Heart right ventricle (tissue), 16 donors: Measurements from ENCODE around the gene HNF4A. TPM values are rescaled to one million over a fixed set of nuclear protein-coding genes. Genes with fewer than 3 reads are reported as not detected.

Experiments used
- ATAC-seq, 8 donors: fragments of 200-7000 bp; cut with Tn5 transposase; one replicate each; pipeline ENCODE4 v1.9.1; 2020; ENCODE audit warnings: mild to moderate bottlenecking in 8 of 8, moderate library complexity in 8 of 8, moderate number of reproducible peaks in 1 of 8
- DNase-seq, 2 donors: peaks; one replicate each; pipeline ENCODE4 v3.0.0-alpha.2; 2020
- H3K27ac ChIP-seq, 10 donors: fragments of 200-600 bp; sonication (generic) in 2 of 10; one replicate each; pipeline versions ENCODE4 v1.5.0 to v1.8.0; 2020 to 2022; ENCODE audit warnings: mild to moderate bottlenecking in 3 of 10
- H3K27me3 ChIP-seq, 7 donors: fragments of 200-600 bp; one replicate each; pipeline ENCODE4 v1.8.0; 2021 to 2022; ENCODE audit warnings: mild to moderate bottlenecking in 2 of 7
- H3K36me3 ChIP-seq, 9 donors: fragments of 200-600 bp; sonication (generic) in 1 of 9; one replicate each; pipeline versions ENCODE4 v1.5.0 to v1.8.0; 2020 to 2022; ENCODE audit warnings: mild to moderate bottlenecking in 2 of 9
- H3K4me1 ChIP-seq, 9 donors: fragments of 200-600 bp; sonication (generic) in 1 of 9; one replicate each; pipeline versions ENCODE4 v1.5.0 to v1.8.0; 2020 to 2022; ENCODE audit warnings: mild to moderate bottlenecking in 4 of 9
- H3K4me3 ChIP-seq, 10 donors: fragments of 200-600 bp; sonication (generic) in 2 of 10; one replicate each; pipeline versions ENCODE4 v1.5.0 to v1.8.0; 2020 to 2022; ENCODE audit warnings: mild to moderate bottlenecking in 7 of 10, moderate library complexity in 2 of 10
- H3K9me3 ChIP-seq, 11 donors: fragments of 200-600 bp in 10 of 11; sonication (generic) in 2 of 11; one replicate each; pipeline versions ENCODE4 v1.5.0 to v1.8.0; 2013 to 2022; ENCODE audit warnings: mild to moderate bottlenecking in 2 of 11, control low read depth in 1 of 11, moderate library complexity in 1 of 11
- CTCF ChIP-seq, 9 donors: fragments of 200-600 bp; sonication (generic) in 2 of 9; IDR thresholded peaks; one replicate each; pipeline versions ENCODE4 v1.5.0 to v1.8.0; 2021 to 2022; ENCODE audit warnings: antibody characterized with exemption in 9 of 9, mild to moderate bottlenecking in 5 of 9, moderate library complexity in 1 of 9
- WGBS, 2 donors: extraction: QIAGEN DNeasy Blood & Tissue Kit; methylation state at CpG; one replicate each; pipeline ENCODE4 v1.1.7; 2013; ENCODE audit warnings: inconsistent platforms in 1 of 2; 5-methylcytosine and 5-hydroxymethylcytosine counted together
- intact Hi-C, 10 donors: fragments of 100-400 bp; cut with DNase I; formaldehyde crosslinking; loops; one replicate each; pipeline versions ENCODE4 v1.11.1 to v1.14.2; 2022
- polyA plus RNA-seq, 2 donors: library from polyadenylated mRNA; stranded (reverse); fragments of 200-250 nt; gene quantifications; one replicate each; pipeline ENCODE4 v1.2.3, GENCODE V29; 2013
- total RNA-seq, 10 donors: library from RNA; stranded (reverse); fragmentation: NEBNext Ultra II Directional in 3 of 10; extraction: Animal tissue kit (Norgen Biotek cat#: 25700) in 3 of 10; gene quantifications; one replicate each; pipeline versions ENCODE4 v1.2.1 to v1.2.4, GENCODE V29; 2021 to 2023
- donor health status: Arrhythmogenic right ventricular cardiomyopathy.
- donor health status: ischemic (EF 13 %, LVEDD 7.1; RV severe dilation, severe dysfunction).
- donor health status: healthy with polysubstance abuse.
- donor health status: DM: no; HTN: yes; CAD: no.
- donor health status: DM: no; HTN: no; CAD: no.
- donor health status: ischemic (EF 25% LVEDD 6.9; RV normal size, moderate dysfunction).
- donor health status: ischemic (EF 25% LVEDD 5.7; RV mildly dilated, moderate dysfunction).
- donor health status: healthy.
- donor health status: DM: yes; HTN: yes; CAD: no.
- donor health status: Ischemic cardiomyopathy.
- donor health status: ischemic (EF 35%, LVEDD 5.7; RV mildly dilated, moderate dysfunction).
- donor health status: nonischemic (EF 11% LVEDD 7.7; RV severe dilation, severe dysfunction).
- donor health status: DM: yes; HTN: yes; CAD: no.
- donor health status: PGD.
- donor health status: ischemic (EF 29% LVEDD 5.4; RV normal size, mild dysfunction).
- donor health status: nonischemic (EF 23%, LVEDD 6.1; RV moderate dilation, normal function).

HNF4A gene
- total and polyA plus RNA-seq, 12 donors: under 0.01 TPM; not detected in 11

- TF ChIP-seq CTCF (IDR thresholded peaks at IDR 0.05): peak in 2 of 9 donors; percentile 9 to 21
- no peak overlapping the region for H3K27ac ChIP-seq
- no peak overlapping the region for H3K4me3 ChIP-seq
- no peaks in the 10 kb centered on the region for H3K9me3 ChIP-seq
- ATAC-seq (no peak), DNase-seq (no peak)
- intact Hi-C loops: no loop called here
- no peaks in the 10 kb centered on the region for H3K4me1 ChIP-seq
- H3K27me3 ChIP-seq: no peaks in the 10 kb centered on the region
- no peaks in the 10 kb centered on the region for H3K36me3 ChIP-seq
- 63 to 67% methylated on average over 9 of the region's 9 CpGs for WGBS, 2 donors
Measured at GRCh38 chr20:44448753-44449546, 93.5 kb downstream of the HNF4A start.

GRCh38 chr20:44449864-44450263 lies 94.4 kb downstream of the HNF4A start:
- no peak for ATAC-seq
- Histone ChIP-seq H3K9me3 (no peaks in the 10 kb centered on the region), H3K36me3 (no peaks in the 10 kb centered on the region), H3K4me1 (peaks cover 0 to under 1% (median 0%) of the 10 kb centered on the region in 9 donors), H3K27ac (no peak overlapping the region), H3K4me3 (no peak overlapping the region), H3K27me3 (no peaks in the 10 kb centered on the region)
- DNase-seq: no peak
- TF ChIP-seq CTCF (IDR thresholded peaks at IDR 0.05): no peak
- intact Hi-C loops: no loop called here
- 82 to 83% methylated on average over 7 of the region's 7 CpGs for WGBS, 2 donors

- WGBS, 2 donors: 47 to 57% methylated on average over 3 of the region's 3 CpGs
- no peak for TF ChIP-seq CTCF (IDR thresholded peaks at IDR 0.05)
- no peak overlapping the region for H3K4me3 ChIP-seq
- no peak overlapping the region for H3K27ac ChIP-seq
- intact Hi-C loops: no loop called here
- H3K27me3 ChIP-seq: no peaks in the 10 kb centered on the region
- H3K4me1 ChIP-seq: peaks cover 0 to 6% (median 0%) of the 10 kb centered on the region in 9 donors
- no peaks in the 10 kb centered on the region for H3K36me3 ChIP-seq
- no peaks in the 10 kb centered on the region for H3K9me3 ChIP-seq
- DNase-seq: no peak
- ATAC-seq: no peak
Measured at GRCh38 chr20:44450281-44450889, 94.9 kb downstream of the HNF4A start.

- Histone ChIP-seq H3K4me3 (no peak overlapping the region), H3K27me3 (no peaks in the 10 kb centered on the region), H3K4me1 (peaks cover 0 to 8% (median 0%) of the 10 kb centered on the region in 9 donors), H3K9me3 (no peaks in the 10 kb centered on the region), H3K36me3 (no peaks in the 10 kb centered on the region), H3K27ac (no peak overlapping the region)
- ATAC-seq (no peak), DNase-seq (no peak)
- WGBS, 2 donors: 62 to 65% methylated on average over 7 of the region's 7 CpGs
- intact Hi-C loops: no loop called here
- TF ChIP-seq CTCF (IDR thresholded peaks at IDR 0.05): no peak
Measured at GRCh38 chr20:44450903-44451450, 95.5 kb downstream of the HNF4A start.
